Measurements from ENCODE around the gene MTMR8. TPM values are rescaled to one million over a fixed set of nuclear protein-coding genes. Genes with fewer than 3 reads are reported as not detected.

MTMR8 gene
- 0.26 and 0.82 TPM in 2 replicates for total RNA-seq (2014; rRNA removed; shearing (Covaris generic))

GRCh38 chrX:64394874-64395567 is at the start of gene MTMR8:
MTMR8 (minus strand) TSS chrX:64395452; CDS start chrX:64395363, 89 bp downstream.

GRCh38 chrX:64230123-64230970 is 164.9 kb downstream of the MTMR8 start, which contains the start of gene ASB12:
ASB12 (minus strand) TSS chrX:64230607; CDS start chrX:64225650, 4,957 bp downstream.

Other genes starting within 250 kb of the MTMR8 start
- gene AMER1, start 189.7 kb downstream of the MTMR8 start, total RNA-seq (2014; rRNA removed; shearing (Covaris generic)) = 4.5 and 5.2 TPM in 2 replicates
- not detected in 2 replicates for gene ASB12, start 164.8 kb downstream of the MTMR8 start, total RNA-seq (2014; rRNA removed; shearing (Covaris generic))

Data from A375 (cell line).